A549 (cell line): ENCODE measurements around the gene RTCB. TPM values are rescaled to one million over a fixed set of nuclear protein-coding genes. Genes with fewer than 3 reads are reported as not detected.
"Not testable (repeated sequence)": the region's sequence is repeated elsewhere in the genome, so short reads cannot be mapped to it uniquely, and the experiment has no call there.

Experiments
- ATAC-seq, 2 experiments: fragments of 200-7000 bp in 1 of 2; fragments of >200 bp in 1 of 2; cut with Nextera tagmentation in 1 of 2; cut with Tn5 transposase in 1 of 2; 3 replicates each; pipeline versions ENCODE4 v1.8.0 to v1.9.1; 2018 to 2020; ENCODE audit warnings: mild to moderate bottlenecking in 1 of 2, moderate library complexity in 1 of 2
- CTCF ChIA-PET: fragments of 300-600 bp; sonication (Branson Sonifier 250); formaldehyde crosslinking; extraction: SDS; loops from one replicate; lab custom pipeline; 2021; ENCODE audit warnings: antibody characterized with exemption, inconsistent platforms; lab: Yijun Ruan, JAX
- POLR2A ChIA-PET: fragments of 350-600 bp; formaldehyde crosslinking; extraction: SDS; loops from one replicate; lab custom pipeline; 2021; ENCODE audit warnings: antibody characterized with exemption, inconsistent platforms; lab: Yijun Ruan, JAX
- DNase-seq, 2 experiments: peaks; one replicate each; pipeline versions ENCODE4 v3.0.0 to v3.0.0-alpha.2; 2011 to 2016; ENCODE audit warnings: low read depth in 1 of 2, low spot score in 1 of 2
- FAIRE-seq: peaks from 2 replicates; lab custom pipeline; 2011; peaks lifted over from hg19 to GRCh38; lab: Jason Lieb, UNC
- H3K27ac ChIP-seq, 2 experiments: fragments of >200 bp; sonication (Bioruptor Twin); formaldehyde crosslinking; 3 replicates each; pipeline ENCODE4 v1.5.1; 2016 to 2017
- H3K4me1 ChIP-seq: fragments of >200 bp; sonication (Bioruptor Twin); formaldehyde crosslinking; 3 replicates; pipeline ENCODE4 v1.6.1; 2016
- H3K4me2 ChIP-seq: fragments of >200 bp; sonication (Bioruptor Twin); formaldehyde crosslinking; 3 replicates; pipeline ENCODE4 v1.6.1; 2016
- H3K4me3 ChIP-seq: fragments of >200 bp; sonication (Bioruptor Twin); formaldehyde crosslinking; 3 replicates; pipeline ENCODE4 v1.5.1; 2016
- H3K9me3 ChIP-seq: fragments of >200 bp; sonication (Bioruptor Twin); formaldehyde crosslinking; 3 replicates; pipeline ENCODE4 v1.6.1; 2016
- CHD2 ChIP-seq: fragments of 150-350 bp; IDR thresholded peaks from 2 replicates; pipeline ENCODE4 v1.6.1; 2014; ENCODE audit warnings: low read length; ENCODE audit not compliant: partially characterized antibody
- E2F6 ChIP-seq: IDR thresholded peaks from 2 replicates; pipeline ENCODE4 v1.6.1; 2012; ENCODE audit warnings: low read depth, borderline replicate concordance
- EHMT2 ChIP-seq: fragments of 200-600 bp; sonication (generic); IDR thresholded peaks from 2 replicates; pipeline ENCODE4 v1.6.1; 2016; ENCODE audit warnings: antibody characterized with exemption, low read depth, mild to moderate bottlenecking, moderate library complexity
- ESRRA ChIP-seq: fragments of 150-350 bp; IDR thresholded peaks from 2 replicates; pipeline ENCODE4 v1.6.1; 2014; ENCODE audit warnings: mild to moderate bottlenecking, low read length, borderline replicate concordance
- HDAC2 ChIP-seq: fragments of 200-600 bp; sonication (generic); IDR thresholded peaks from 2 replicates; pipeline ENCODE4 v1.6.1; 2016
- HOXA7 ChIP-seq: fragments of 250-450 bp; sonication (Bioruptor Pico); IDR thresholded peaks from 2 replicates; pipeline ENCODE4 v1.5.0; 2020; ENCODE audit warnings: mild to moderate bottlenecking, moderate library complexity
- HOXB13 ChIP-seq: fragments of 250-450 bp; sonication (Bioruptor Pico); IDR thresholded peaks from 2 replicates; pipeline ENCODE4 v1.5.0; 2020; ENCODE audit warnings: low read depth, mild to moderate bottlenecking, moderate library complexity
- JUN ChIP-seq, 2 experiments: fragments of >200 bp; sonication (Bioruptor Twin); formaldehyde crosslinking; IDR thresholded peaks; 2 replicates in 1 of 2; 3 replicates in 1 of 2; pipeline ENCODE4 v1.6.1; 2016 to 2017
- JUNB ChIP-seq: fragments of >200 bp; sonication (Bioruptor Twin); formaldehyde crosslinking; IDR thresholded peaks from 2 replicates; pipeline ENCODE4 v1.6.1; 2016
- KDM1A ChIP-seq: fragments of 200-600 bp; sonication (generic); IDR thresholded peaks from 2 replicates; pipeline ENCODE4 v1.6.1; 2016; ENCODE audit warnings: low read depth, mild to moderate bottlenecking
- NR3C1 ChIP-seq: fragments of >200 bp; sonication (Bioruptor Twin); formaldehyde crosslinking; IDR thresholded peaks from 3 replicates; pipeline ENCODE4 v1.6.1; 2017
- POLR2A ChIP-seq: IDR thresholded peaks from 2 replicates; pipeline ENCODE4 v1.6.1; 2012; ENCODE audit warnings: mild to moderate bottlenecking, low read length
- POLR2AphosphoS2 ChIP-seq: conservative IDR thresholded peaks from 2 replicates; pipeline ENCODE4 v1.6.1; 2012; ENCODE audit warnings: low read length, improper control_type of control experiment, inconsistent platforms
- RARB ChIP-seq: fragments of 250-450 bp; sonication (Bioruptor Pico); IDR thresholded peaks from 2 replicates; pipeline ENCODE4 v1.8.0; 2021; ENCODE audit warnings: mild to moderate bottlenecking, moderate library complexity
- RCOR1 ChIP-seq: fragments of 150-350 bp; IDR thresholded peaks from 2 replicates; pipeline ENCODE4 v1.6.1; 2014; ENCODE audit warnings: antibody characterized with exemption, low read length, low read depth
- SMC3 ChIP-seq: fragments of >200 bp; sonication (Bioruptor Twin); formaldehyde crosslinking; IDR thresholded peaks from 3 replicates; pipeline ENCODE4 v1.6.1; 2018; ENCODE audit warnings: inconsistent platforms
- ZC3H11A ChIP-seq: fragments of 450-650 bp; IDR thresholded peaks from 2 replicates; pipeline ENCODE4 v1.6.1; 2014; ENCODE audit warnings: antibody characterized with exemption, mild to moderate bottlenecking
- ZFP36 ChIP-seq: fragments of 450-650 bp; IDR thresholded peaks from 2 replicates; pipeline ENCODE4 v1.6.1; 2014; ENCODE audit warnings: borderline replicate concordance; ENCODE audit not compliant: partially characterized antibody
- ZSCAN20 ChIP-seq: fragments of 250-450 bp; sonication (Bioruptor Pico); IDR thresholded peaks from 2 replicates; pipeline ENCODE4 v1.8.0; 2022; ENCODE audit warnings: mild to moderate bottlenecking, moderate library complexity
- WGBS: methylation state at CpG from one replicate; pipeline ENCODE4 v1.1.6; 2017; ENCODE audit errors: missing lambda C conversion rate; 5-methylcytosine and 5-hydroxymethylcytosine counted together
- polyA plus RNA-seq, 4 experiments: library from polyadenylated mRNA; depleted of rRNA in 3 of 4; stranded (reverse); fragments of >200 nt; fragmentation: RNase III in 1 of 4; extraction: RNeasy Plus Mini Kit Qiagen cat#74134 plus additional on column Dnase treatment in 1 of 4; gene quantifications; 2 replicates in 3 of 4; 3 replicates in 1 of 4; pipeline ENCODE4 v1.2.3, GENCODE V29; 2011 to 2017
- TF ChIP-seq, protein P1 (sequence below): fragments of 250-450 bp; sonication (Bioruptor Pico); IDR thresholded peaks from 2 replicates; pipeline ENCODE4 v1.5.0; 2021; ENCODE audit warnings: mild to moderate bottlenecking, moderate library complexity, borderline replicate concordance
- TF ChIP-seq, protein P2 (sequence below): fragments of 450-650 bp; IDR thresholded peaks from 2 replicates; pipeline ENCODE4 v1.6.1; 2014; ENCODE audit warnings: antibody characterized with exemption
- TF ChIP-seq, protein P3 (sequence below): fragments of 150-350 bp; IDR thresholded peaks from 2 replicates; pipeline ENCODE4 v1.6.1; 2014; ENCODE audit warnings: low read depth, mild to moderate bottlenecking, low read length

Gene RTCB
- polyA plus RNA-seq, 2 of the 4 experiments (the other 2 are of a cell fraction): 93.3 to 122 TPM

- no peak for TF ChIP-seq E2F6
- TF ChIP-seq POLR2AphosphoS2: no peak
- no peak for TF ChIP-seq RARB (CRISPR knock-in tag)
- no peak for TF ChIP-seq RCOR1
- no peak for TF ChIP-seq ESRRA
- TF ChIP-seq, protein P1, sequence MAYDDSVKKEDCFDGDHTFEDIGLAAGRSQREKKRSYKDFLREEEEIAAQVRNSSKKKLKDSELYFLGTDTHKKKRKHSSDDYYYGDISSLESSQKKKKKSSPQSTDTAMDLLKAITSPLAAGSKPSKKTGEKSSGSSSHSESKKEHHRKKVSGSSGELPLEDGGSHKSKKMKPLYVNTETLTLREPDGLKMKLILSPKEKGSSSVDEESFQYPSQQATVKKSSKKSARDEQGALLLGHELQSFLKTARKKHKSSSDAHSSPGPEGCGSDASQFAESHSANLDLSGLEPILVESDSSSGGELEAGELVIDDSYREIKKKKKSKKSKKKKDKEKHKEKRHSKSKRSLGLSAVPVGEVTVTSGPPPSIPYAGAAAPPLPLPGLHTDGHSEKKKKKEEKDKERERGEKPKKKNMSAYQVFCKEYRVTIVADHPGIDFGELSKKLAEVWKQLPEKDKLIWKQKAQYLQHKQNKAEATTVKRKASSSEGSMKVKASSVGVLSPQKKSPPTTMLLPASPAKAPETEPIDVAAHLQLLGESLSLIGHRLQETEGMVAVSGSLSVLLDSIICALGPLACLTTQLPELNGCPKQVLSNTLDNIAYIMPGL (CRISPR knock-in tag): no peak
These were observed 36.2 kb downstream of the RTCB start (continued) for GRCh38 chr22:32375678-32376450.

DNA sequence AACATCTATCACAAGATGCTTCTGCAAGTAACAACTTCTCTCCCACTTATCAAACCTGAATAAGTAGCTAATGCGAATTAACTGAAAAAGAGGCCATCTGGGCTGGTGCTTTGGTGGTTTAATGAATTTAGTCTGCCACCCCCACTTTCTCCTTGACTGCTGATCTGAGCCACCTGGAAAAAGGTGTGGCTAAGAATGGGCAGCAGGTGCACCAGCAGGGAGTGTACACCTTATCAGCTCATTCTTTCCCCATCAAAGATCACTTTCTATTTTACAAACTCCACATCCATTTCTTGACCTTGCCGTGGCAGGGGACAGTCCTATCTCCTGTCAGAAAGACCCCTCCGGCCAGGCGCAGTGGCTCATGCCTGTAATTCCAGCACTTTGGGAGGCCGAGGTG, 47.8 kb downstream of the RTCB start:
- WGBS: 56% methylated on average over 5 of the region's 5 CpGs
- Histone ChIP-seq H3K4me2 (no peak overlapping the region), H3K27ac (no peak overlapping the region), H3K9me3 (no peaks in the 10 kb centered on the region), H3K4me3 (no peak overlapping the region), H3K4me1 (no peaks in the 10 kb centered on the region)
- ATAC-seq: no peak
- ChIA-PET POLR2A (no interaction called here), CTCF (no interaction called here)
- no peak for FAIRE-seq
- TF ChIP-seq HOXB13 (CRISPR knock-in tag) (no peak), SMC3 (no peak), HDAC2 (no peak), ZC3H11A (no peak), POLR2A (no peak), KDM1A (no peak), ZFP36 (no peak), ZSCAN20 (CRISPR knock-in tag) (no peak), NR3C1 (no peak), JUNB (no peak), JUN (IDR thresholded peaks at IDR 0.05) (no peak), HOXA7 (CRISPR knock-in tag) (no peak)
- TF ChIP-seq, protein P2, sequence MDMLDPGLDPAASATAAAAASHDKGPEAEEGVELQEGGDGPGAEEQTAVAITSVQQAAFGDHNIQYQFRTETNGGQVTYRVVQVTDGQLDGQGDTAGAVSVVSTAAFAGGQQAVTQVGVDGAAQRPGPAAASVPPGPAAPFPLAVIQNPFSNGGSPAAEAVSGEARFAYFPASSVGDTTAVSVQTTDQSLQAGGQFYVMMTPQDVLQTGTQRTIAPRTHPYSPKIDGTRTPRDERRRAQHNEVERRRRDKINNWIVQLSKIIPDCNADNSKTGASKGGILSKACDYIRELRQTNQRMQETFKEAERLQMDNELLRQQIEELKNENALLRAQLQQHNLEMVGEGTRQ: no peak
- no peak for DNase-seq

- TF ChIP-seq, protein P3, sequence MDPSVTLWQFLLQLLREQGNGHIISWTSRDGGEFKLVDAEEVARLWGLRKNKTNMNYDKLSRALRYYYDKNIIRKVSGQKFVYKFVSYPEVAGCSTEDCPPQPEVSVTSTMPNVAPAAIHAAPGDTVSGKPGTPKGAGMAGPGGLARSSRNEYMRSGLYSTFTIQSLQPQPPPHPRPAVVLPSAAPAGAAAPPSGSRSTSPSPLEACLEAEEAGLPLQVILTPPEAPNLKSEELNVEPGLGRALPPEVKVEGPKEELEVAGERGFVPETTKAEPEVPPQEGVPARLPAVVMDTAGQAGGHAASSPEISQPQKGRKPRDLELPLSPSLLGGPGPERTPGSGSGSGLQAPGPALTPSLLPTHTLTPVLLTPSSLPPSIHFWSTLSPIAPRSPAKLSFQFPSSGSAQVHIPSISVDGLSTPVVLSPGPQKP: no peak
- TF ChIP-seq ESRRA: no peak
- TF ChIP-seq EHMT2: no peak
- no peak for TF ChIP-seq CHD2
- no peaks in the 10 kb centered on the region for H3K4me1 ChIP-seq
- WGBS: 86% methylated on average over 2 of the region's 2 CpGs
- FAIRE-seq (no peak), DNase-seq (no peak), ATAC-seq (no peak)
- H3K27ac ChIP-seq: no peak overlapping the region
- ChIA-PET CTCF (no interaction called here), POLR2A (no interaction called here)
- no peak overlapping the region for H3K4me3 ChIP-seq
- no peaks in the 10 kb centered on the region for H3K9me3 ChIP-seq
- H3K4me2 ChIP-seq: no peak overlapping the region
These were observed 50.8 kb downstream of the RTCB start for GRCh38 chr22:32361257-32361656.

DNA sequence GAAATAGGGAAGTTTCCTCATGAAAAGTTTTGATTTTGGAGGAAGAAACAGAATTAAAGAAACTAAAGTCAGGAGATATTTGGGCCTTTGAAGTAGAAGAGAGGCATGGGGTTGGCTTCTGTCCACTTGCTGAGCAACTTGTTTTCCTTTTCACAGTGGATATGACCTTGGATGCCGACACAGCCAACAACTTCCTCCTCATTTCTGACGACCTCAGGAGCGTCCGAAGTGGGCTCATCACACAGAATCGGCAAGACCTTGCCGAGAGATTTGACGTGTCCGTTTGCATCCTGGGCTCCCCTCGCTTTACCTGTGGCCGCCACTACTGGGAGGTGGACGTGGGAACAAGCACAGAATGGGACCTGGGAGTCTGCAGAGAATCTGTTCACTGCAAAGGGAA, 52.0 kb downstream of the RTCB start:
- FAIRE-seq, H3K27ac ChIP-seq: not testable (repeated sequence)
- WGBS: 46% methylated on average over 6 of the region's 11 CpGs

DNA sequence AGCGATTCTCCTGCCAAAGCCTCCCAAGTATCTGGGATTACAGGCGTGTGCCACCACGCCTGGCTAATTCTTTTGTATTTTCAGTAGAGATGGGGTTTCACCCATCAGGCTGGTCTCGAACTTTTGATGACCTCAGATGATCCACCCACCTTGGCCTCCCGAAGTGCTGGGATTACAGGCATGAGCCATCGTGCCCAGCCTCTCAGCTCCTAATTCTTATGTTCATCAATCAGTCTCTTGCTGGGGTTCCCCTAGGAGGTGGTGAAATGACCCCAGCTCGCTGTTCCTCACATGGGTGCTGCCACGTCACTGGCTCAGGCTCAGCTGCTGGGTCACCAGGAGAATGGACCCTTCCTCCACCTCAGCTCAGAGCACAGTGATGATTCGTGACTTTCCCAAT, 54.5 kb downstream of the RTCB start, which contains the start of gene RFPL3:
Gene RFPL3 (plus strand): TSS at position 301 of the 400 bp plus-strand sequence. CDS start 205 bp downstream, outside the sequence.
- H3K27ac ChIP-seq, CTCF ChIA-PET, POLR2A ChIA-PET, H3K9me3 ChIP-seq, H3K4me2 ChIP-seq, DNase-seq, H3K4me1 ChIP-seq, ATAC-seq, FAIRE-seq, H3K4me3 ChIP-seq: not testable (repeated sequence)
- 60% methylated on average over 4 of the region's 9 CpGs for WGBS

More for the DNA sequence above, 52.0 kb downstream of the RTCB start:
- POLR2A ChIA-PET, H3K4me1 ChIP-seq, H3K9me3 ChIP-seq, ATAC-seq, H3K4me2 ChIP-seq, DNase-seq, H3K4me3 ChIP-seq, CTCF ChIA-PET: not testable (repeated sequence)
